KBM-7 (cell line): ENCODE results near the gene CAMTA1.

Source experiments
- DNase-seq: peaks from one replicate; pipeline ENCODE4 v3.0.0-alpha.2; 2015
- in situ Hi-C: fragments of 300-500 bp; cut with MboI; formaldehyde crosslinking; loops from 2 replicates; pipeline ENCODE4 v1.14.3; 2020; ENCODE audit warnings: low sequenced_read_pairs, low pct_unique_long_range_greater_than_20kb, mixed read lengths

The CAMTA1 gene

GRCh38 chr1:7474786-7475502, 689.7 kb downstream of the CAMTA1 start:
- no peak for DNase-seq
- in situ Hi-C loops, result no loop called here

GRCh38 chr1:7475691-7476090, 690.4 kb downstream of the CAMTA1 start:
- in situ Hi-C loops, result no loop called here
- no peak for DNase-seq

GRCh38 chr1:7476402-7476801, 691.1 kb downstream of the CAMTA1 start:
- DNase-seq, result no peak
- in situ Hi-C loops, result no loop called here

- no peak for DNase-seq
- in situ Hi-C loops, result no loop called here
Measured at GRCh38 chr1:7476861-7477547, 691.8 kb downstream of the CAMTA1 start.

- in situ Hi-C loops, result no loop called here
- DNase-seq, result no peak
Measured at GRCh38 chr1:7477593-7477992, 692.3 kb downstream of the CAMTA1 start.

GRCh38 chr1:7478142-7478790, 693.0 kb downstream of the CAMTA1 start:
- in situ Hi-C loops, result no loop called here
- no peak for DNase-seq

- in situ Hi-C loops, result no loop called here
- no peak for DNase-seq
Measured at GRCh38 chr1:7478809-7479499, 693.7 kb downstream of the CAMTA1 start.

GRCh38 chr1:7479571-7479970, 694.3 kb downstream of the CAMTA1 start:
- in situ Hi-C loops, result no loop called here
- DNase-seq, result no peak

- no peak for DNase-seq
- in situ Hi-C loops, result no loop called here
Measured at GRCh38 chr1:7481194-7481593, 695.9 kb downstream of the CAMTA1 start.

- in situ Hi-C loops, result no loop called here
- no peak for DNase-seq
Measured at GRCh38 chr1:7482077-7482476, 696.8 kb downstream of the CAMTA1 start.

GRCh38 chr1:7482772-7483495, 697.7 kb downstream of the CAMTA1 start:
- in situ Hi-C loops, result no loop called here
- no peak for DNase-seq

- in situ Hi-C loops, result no loop called here
- DNase-seq, result no peak
Measured at GRCh38 chr1:7483634-7484383, 698.6 kb downstream of the CAMTA1 start.

GRCh38 chr1:7485086-7485780, 700.0 kb downstream of the CAMTA1 start:
- DNase-seq, result no peak
- in situ Hi-C loops, result no loop called here

GRCh38 chr1:7485826-7486225, 700.6 kb downstream of the CAMTA1 start:
- in situ Hi-C loops, result no loop called here
- DNase-seq, result no peak

GRCh38 chr1:7487766-7488474, 702.7 kb downstream of the CAMTA1 start:
- no peak for DNase-seq
- in situ Hi-C loops, result no loop called here

- DNase-seq, result no peak
- in situ Hi-C loops, result no loop called here
Measured at GRCh38 chr1:7488475-7488842, 703.2 kb downstream of the CAMTA1 start.

GRCh38 chr1:7489586-7489985, 704.3 kb downstream of the CAMTA1 start:
- no peak for DNase-seq
- in situ Hi-C loops, result no loop called here

- in situ Hi-C loops, result no loop called here
- DNase-seq, result no peak
Measured at GRCh38 chr1:7490576-7490975, 705.3 kb downstream of the CAMTA1 start.
